A673 (cell line): ENCODE data around the gene RIPOR3. TPM values are rescaled to one million over a fixed set of nuclear protein-coding genes. Genes with fewer than 3 reads are reported as not detected.

Experiments used
- BruUV-seq: library from RNA; stranded (reverse); fragments of 400-500 nt; replicated peaks from 2 replicates; lab custom pipeline; 2021; lab: Mats Ljungman, UMichigan
- CTCF ChIA-PET: fragments of 300-600 bp; sonication (Branson Sonifier 250); formaldehyde crosslinking; loops from one replicate; lab custom pipeline; 2022; ENCODE audit warnings: antibody characterized with exemption; lab: Charles Lee
- POLR2A ChIA-PET: fragments of 300-600 bp; sonication (Branson Sonifier 250); formaldehyde crosslinking; loops from one replicate; lab custom pipeline; 2022; ENCODE audit warnings: antibody characterized with exemption; ENCODE audit not compliant: low non-redundant PET; lab: Charles Lee
- DNase-seq: peaks from one replicate; pipeline ENCODE4 v3.0.0-alpha.2; 2015; ENCODE audit warnings: low spot score
- H3K27ac ChIP-seq: fragments of 200-600 bp; sonication (generic); 2 replicates; pipeline ENCODE4 v1.5.1; 2016; ENCODE audit warnings: mixed run types, low read depth, mild to moderate bottlenecking, mixed read lengths, antibody characterized with exemption, low read length; ENCODE audit not compliant: poor library complexity, severe bottlenecking
- H3K27me3 ChIP-seq: fragments of 200-600 bp; sonication (generic); replicated peaks from 2 replicates; pipeline ENCODE4 v1.6.1; 2017; ENCODE audit warnings: mixed run types, low read depth, mild to moderate bottlenecking, mixed read lengths, antibody characterized with exemption, low read length; ENCODE audit not compliant: insufficient read depth, poor library complexity
- H3K36me3 ChIP-seq: fragments of 200-600 bp; sonication (generic); 2 replicates; pipeline ENCODE4 v1.6.1; 2016; ENCODE audit warnings: mixed run types, mild to moderate bottlenecking, mixed read lengths, antibody characterized with exemption, low read length; ENCODE audit not compliant: insufficient read depth, poor library complexity, severe bottlenecking
- H3K4me1 ChIP-seq: fragments of 200-600 bp; sonication (generic); 2 replicates; pipeline ENCODE4 v1.6.1; 2017; ENCODE audit warnings: mixed run types, mild to moderate bottlenecking, mixed read lengths, antibody characterized with exemption, low read length; ENCODE audit not compliant: insufficient read depth, poor library complexity, severe bottlenecking
- H3K4me3 ChIP-seq: fragments of 200-600 bp; sonication (generic); 2 replicates; pipeline ENCODE4 v1.5.1; 2016; ENCODE audit warnings: low read depth, mixed run types, mild to moderate bottlenecking, mixed read lengths, low read length; ENCODE audit not compliant: poor library complexity, severe bottlenecking
- H3K9me3 ChIP-seq: fragments of 200-600 bp; sonication (generic); 2 replicates; pipeline ENCODE4 v1.6.1; 2016; ENCODE audit warnings: mixed run types, low read depth, mild to moderate bottlenecking, mixed read lengths, antibody characterized with exemption, low read length; ENCODE audit not compliant: poor library complexity, severe bottlenecking
- EZH2 ChIP-seq: fragments of 200-600 bp; sonication (generic); IDR thresholded peaks from 2 replicates; pipeline ENCODE4 v1.6.1; 2017; ENCODE audit warnings: borderline replicate concordance, low read depth, mild to moderate bottlenecking, mixed read lengths, antibody characterized with exemption, low read length; ENCODE audit not compliant: poor library complexity, severe bottlenecking
- intact Hi-C: fragments of 100-400 bp; cut with micrococcal nuclease; formaldehyde crosslinking; loops from one replicate; pipeline ENCODE4 v1.10.0; 2022; ENCODE audit not compliant: unreplicated experiment
- total RNA-seq: library from RNA; stranded (reverse); gene quantifications from 2 replicates; pipeline ENCODE4 v1.2.3, GENCODE V29; 2021
- TF ChIP-seq, protein P1 (sequence below): fragments of 300-800, 200-600 bp; sonication (generic); conservative IDR thresholded peaks from 2 replicates; pipeline ENCODE4 v1.5.1; 2017; ENCODE audit warnings: low read depth, mild to moderate bottlenecking, antibody characterized with exemption, low read length, moderate library complexity, mixed read lengths

RIPOR3 gene
- total RNA-seq, 1 experiment from 2014 or later = 19.1 TPM

- Histone ChIP-seq H3K36me3 (no peaks in the 10 kb centered on the region), H3K9me3 (no peaks in the 10 kb centered on the region), H3K4me1 (peaks cover 17% of the 10 kb centered on the region), H3K27ac (no peak overlapping the region), H3K4me3 (no peak overlapping the region), H3K27me3 (no peaks in the 10 kb centered on the region)
- DNase-seq = no peak
- intact Hi-C loops = loop anchor here (10.0 kb wide), 1 partner anchor 111 kb away; no protein-coding TSS in a partner anchor
- ChIA-PET CTCF (no interaction called here), POLR2A (no interaction called here)
- BruUV-seq = no TSS peak
- TF ChIP-seq, protein P1, sequence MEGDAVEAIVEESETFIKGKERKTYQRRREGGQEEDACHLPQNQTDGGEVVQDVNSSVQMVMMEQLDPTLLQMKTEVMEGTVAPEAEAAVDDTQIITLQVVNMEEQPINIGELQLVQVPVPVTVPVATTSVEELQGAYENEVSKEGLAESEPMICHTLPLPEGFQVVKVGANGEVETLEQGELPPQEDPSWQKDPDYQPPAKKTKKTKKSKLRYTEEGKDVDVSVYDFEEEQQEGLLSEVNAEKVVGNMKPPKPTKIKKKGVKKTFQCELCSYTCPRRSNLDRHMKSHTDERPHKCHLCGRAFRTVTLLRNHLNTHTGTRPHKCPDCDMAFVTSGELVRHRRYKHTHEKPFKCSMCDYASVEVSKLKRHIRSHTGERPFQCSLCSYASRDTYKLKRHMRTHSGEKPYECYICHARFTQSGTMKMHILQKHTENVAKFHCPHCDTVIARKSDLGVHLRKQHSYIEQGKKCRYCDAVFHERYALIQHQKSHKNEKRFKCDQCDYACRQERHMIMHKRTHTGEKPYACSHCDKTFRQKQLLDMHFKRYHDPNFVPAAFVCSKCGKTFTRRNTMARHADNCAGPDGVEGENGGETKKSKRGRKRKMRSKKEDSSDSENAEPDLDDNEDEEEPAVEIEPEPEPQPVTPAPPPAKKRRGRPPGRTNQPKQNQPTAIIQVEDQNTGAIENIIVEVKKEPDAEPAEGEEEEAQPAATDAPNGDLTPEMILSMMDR = no peak
- TF ChIP-seq EZH2 = no peak
These were observed 57.2 kb downstream of the RIPOR3 start for GRCh38 chr20:50634191-50634590.

GRCh38 chr20:50633361-50633760 is 58.0 kb downstream of the RIPOR3 start:
- ChIA-PET POLR2A (interaction anchor here (0.5 kb wide), 1 partner anchor 442 kb away, joined by 3 read pairs; no protein-coding TSS in a partner anchor), CTCF (no interaction called here)
- H3K27ac ChIP-seq = no peak overlapping the region
- intact Hi-C loops = loop anchor here (10.0 kb wide), 1 partner anchor 111 kb away; no protein-coding TSS in a partner anchor
- peaks cover 24% of the 10 kb centered on the region for H3K4me1 ChIP-seq
- BruUV-seq = no TSS peak
- no peak overlapping the region for H3K4me3 ChIP-seq
- no peak for DNase-seq
- H3K9me3 ChIP-seq = no peaks in the 10 kb centered on the region
- H3K36me3 ChIP-seq = no peaks in the 10 kb centered on the region
- no peaks in the 10 kb centered on the region for H3K27me3 ChIP-seq
- TF ChIP-seq, protein P1 = no peak
- no peak for TF ChIP-seq EZH2

- Histone ChIP-seq H3K9me3 (no peaks in the 10 kb centered on the region), H3K27me3 (no peaks in the 10 kb centered on the region), H3K4me1 (peaks cover 31% of the 10 kb centered on the region), H3K27ac (no peak overlapping the region), H3K36me3 (no peaks in the 10 kb centered on the region), H3K4me3 (no peak overlapping the region)
- BruUV-seq = no TSS peak
- no peak for TF ChIP-seq EZH2
- TF ChIP-seq, protein P1 = no peak
- CTCF ChIA-PET = interaction anchor here (0.6 kb wide), 1 partner anchor 17 kb away, joined by 5 read pairs; no protein-coding TSS in a partner anchor
- DNase-seq = no peak
- intact Hi-C loops = loop anchor here (10.0 kb wide), 1 partner anchor 112 kb away; no protein-coding TSS in a partner anchor
- POLR2A ChIA-PET = interaction anchor here (0.5 kb wide), 1 partner anchor 441 kb away, joined by 3 read pairs; no protein-coding TSS in a partner anchor
These were observed 58.6 kb downstream of the RIPOR3 start for GRCh38 chr20:50632701-50633100.
